ENCODE data around the gene SSC5D. TPM values are rescaled to one million over a fixed set of nuclear protein-coding genes. Genes with fewer than 3 reads are reported as not detected.

The SSC5D gene
- total RNA-seq, 1 experiment from 2014 or later, result 0.86 TPM

GRCh38 chr19:55516878-55517620 lies 28.8 kb downstream of the SSC5D start:
- Mint-ChIP-seq H3K27me3 (ENCODE audit: insufficient read depth, unreplicated experiment) (peaks cover 5% of the 10 kb centered on the region), H3K4me1 (ENCODE audit: low read depth, unreplicated experiment) (no peaks in the 10 kb centered on the region), H3K27ac (ENCODE audit: unreplicated experiment) (peak overlapping the region; percentile 77), H3K9me3 (ENCODE audit: unreplicated experiment) (no peaks in the 10 kb centered on the region), H3K36me3 (ENCODE audit: insufficient read depth, unreplicated experiment) (peaks cover 6% of the 10 kb centered on the region), H3K4me3 (ENCODE audit: unreplicated experiment) (peak overlapping the region; percentile 72)
- POLR2A ChIA-PET, result interaction anchor here (0.6 to 0.7 kb wide), 2 partner anchors 33 to 83 kb away, joined by 3 read pairs; no protein-coding TSS in a partner anchor
- Histone ChIP-seq H3K9me3 (no peaks in the 10 kb centered on the region), H3K4me1 (peaks cover 8% of the 10 kb centered on the region), H3K27me3 (replicated peaks; ENCODE audit: control insufficient read depth, insufficient read depth, low read length) (no peaks in the 10 kb centered on the region), H3K4me3 (ENCODE audit: low read depth, low read length) (peak overlapping the region; percentile 31), H3K36me3 (ENCODE audit: control insufficient read depth, insufficient read depth, low read length) (no peaks in the 10 kb centered on the region)
- CTCF ChIA-PET, result interaction anchor here (0.6 to 1.0 kb wide), 7 partner anchors 9 to 118 kb away, joined by 3 to 9 read pairs (median 6); partner anchors contain the start of genes FIZ1 and ZNF865
- peak; percentile 94 to 97 for DNase-seq
- TF ChIP-seq, protein P1, sequence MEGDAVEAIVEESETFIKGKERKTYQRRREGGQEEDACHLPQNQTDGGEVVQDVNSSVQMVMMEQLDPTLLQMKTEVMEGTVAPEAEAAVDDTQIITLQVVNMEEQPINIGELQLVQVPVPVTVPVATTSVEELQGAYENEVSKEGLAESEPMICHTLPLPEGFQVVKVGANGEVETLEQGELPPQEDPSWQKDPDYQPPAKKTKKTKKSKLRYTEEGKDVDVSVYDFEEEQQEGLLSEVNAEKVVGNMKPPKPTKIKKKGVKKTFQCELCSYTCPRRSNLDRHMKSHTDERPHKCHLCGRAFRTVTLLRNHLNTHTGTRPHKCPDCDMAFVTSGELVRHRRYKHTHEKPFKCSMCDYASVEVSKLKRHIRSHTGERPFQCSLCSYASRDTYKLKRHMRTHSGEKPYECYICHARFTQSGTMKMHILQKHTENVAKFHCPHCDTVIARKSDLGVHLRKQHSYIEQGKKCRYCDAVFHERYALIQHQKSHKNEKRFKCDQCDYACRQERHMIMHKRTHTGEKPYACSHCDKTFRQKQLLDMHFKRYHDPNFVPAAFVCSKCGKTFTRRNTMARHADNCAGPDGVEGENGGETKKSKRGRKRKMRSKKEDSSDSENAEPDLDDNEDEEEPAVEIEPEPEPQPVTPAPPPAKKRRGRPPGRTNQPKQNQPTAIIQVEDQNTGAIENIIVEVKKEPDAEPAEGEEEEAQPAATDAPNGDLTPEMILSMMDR (IDR thresholded peaks at IDR 0.05; ENCODE audit: insufficient read depth in 1 of 2, low read depth in 1 of 2, low read length in 1 of 2, severe bottlenecking in 1 of 2, unreplicated experiment in 1 of 2), result peak; percentile 89 to 98
- no TSS peak for BruUV-seq (replicated peaks)
- intact Hi-C loops (cut with micrococcal nuclease; ENCODE audit: unreplicated experiment), result loop anchor here (1.0 to 2.0 kb wide), 4 partner anchors 33 to 114 kb away; partner anchors contain the start of gene ZNF579

- Histone ChIP-seq H3K36me3 (ENCODE audit: control insufficient read depth, insufficient read depth, low read length) (no peaks in the 10 kb centered on the region), H3K4me3 (ENCODE audit: low read depth, low read length) (no peak overlapping the region), H3K27me3 (replicated peaks; ENCODE audit: control insufficient read depth, insufficient read depth, low read length) (no peaks in the 10 kb centered on the region), H3K4me1 (peaks cover 8% of the 10 kb centered on the region), H3K9me3 (no peaks in the 10 kb centered on the region)
- H3K27ac Mint-ChIP-seq (ENCODE audit: unreplicated experiment), result no peak overlapping the region
- H3K4me3 Mint-ChIP-seq (ENCODE audit: unreplicated experiment), result no peak overlapping the region
- CTCF ChIA-PET, result interaction anchor here (0.8 kb wide), 1 partner anchor 113 kb away, joined by 3 read pairs; no protein-coding TSS in a partner anchor
- peaks cover 6% of the 10 kb centered on the region for H3K36me3 Mint-ChIP-seq (ENCODE audit: insufficient read depth, unreplicated experiment)
- H3K27me3 Mint-ChIP-seq (ENCODE audit: insufficient read depth, unreplicated experiment), result no peaks in the 10 kb centered on the region
- TF ChIP-seq, protein P1 (IDR thresholded peaks at IDR 0.05; ENCODE audit: insufficient read depth in 1 of 2, low read depth in 1 of 2, low read length in 1 of 2, severe bottlenecking in 1 of 2, unreplicated experiment in 1 of 2), result no peak
- DNase-seq, result no peak
- H3K4me1 Mint-ChIP-seq (ENCODE audit: low read depth, unreplicated experiment), result no peaks in the 10 kb centered on the region
- intact Hi-C loops (cut with micrococcal nuclease; ENCODE audit: unreplicated experiment), result no loop called here
- BruUV-seq (replicated peaks), result no TSS peak
- H3K9me3 Mint-ChIP-seq (ENCODE audit: unreplicated experiment), result no peaks in the 10 kb centered on the region
- POLR2A ChIA-PET, result no interaction called here
Measured at GRCh38 chr19:55519451-55520311, 31.4 kb downstream of the SSC5D start.

DNA sequence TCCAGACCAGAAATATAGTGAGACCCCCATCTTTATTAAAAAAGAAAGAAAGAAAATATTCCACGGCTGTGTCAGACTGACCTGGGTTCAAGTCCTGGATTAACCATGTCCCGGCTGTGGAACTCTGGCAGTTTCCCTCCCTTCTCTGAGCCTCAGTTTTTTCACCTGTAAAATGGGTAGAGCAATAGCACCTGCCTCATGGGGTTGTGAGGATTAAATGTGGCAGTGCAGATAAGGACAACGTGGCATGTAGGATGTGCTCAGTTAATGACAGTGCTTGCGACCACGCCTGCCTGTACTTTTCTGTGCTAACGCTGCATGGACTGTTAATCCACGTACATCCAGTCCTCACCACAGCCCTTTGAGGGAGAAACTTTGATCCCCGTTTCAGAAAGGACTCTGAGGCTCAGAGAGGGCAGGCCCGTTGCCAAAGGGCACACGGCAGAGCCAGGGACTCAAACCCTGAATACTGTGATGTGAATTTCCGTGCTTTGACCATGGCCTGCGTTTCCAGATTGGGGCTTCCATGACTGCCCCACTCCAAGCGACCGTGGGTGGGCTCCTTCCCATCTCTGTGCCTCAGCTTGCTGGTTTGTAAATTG lies 32.6 kb downstream of the SSC5D start:
- BruUV-seq (replicated peaks), result no TSS peak
- Histone ChIP-seq H3K4me3 (ENCODE audit: low read depth, low read length) (no peak overlapping the region), H3K27me3 (replicated peaks; ENCODE audit: control insufficient read depth, insufficient read depth, low read length) (no peaks in the 10 kb centered on the region), H3K4me1 (peaks cover 8% of the 10 kb centered on the region), H3K9me3 (no peaks in the 10 kb centered on the region), H3K36me3 (ENCODE audit: control insufficient read depth, insufficient read depth, low read length) (no peaks in the 10 kb centered on the region)
- Mint-ChIP-seq H3K36me3 (ENCODE audit: insufficient read depth, unreplicated experiment) (peaks cover 6% of the 10 kb centered on the region), H3K27ac (ENCODE audit: unreplicated experiment) (no peak overlapping the region), H3K27me3 (ENCODE audit: insufficient read depth, unreplicated experiment) (no peaks in the 10 kb centered on the region), H3K4me1 (ENCODE audit: low read depth, unreplicated experiment) (no peaks in the 10 kb centered on the region), H3K9me3 (ENCODE audit: unreplicated experiment) (no peaks in the 10 kb centered on the region), H3K4me3 (ENCODE audit: unreplicated experiment) (no peak overlapping the region)
- CTCF ChIA-PET, result interaction anchor here (0.8 kb wide), 1 partner anchor 112 kb away, joined by 3 read pairs; no protein-coding TSS in a partner anchor
- intact Hi-C loops (cut with micrococcal nuclease; ENCODE audit: unreplicated experiment), result no loop called here
- POLR2A ChIA-PET, result no interaction called here
- TF ChIP-seq, protein P1 (IDR thresholded peaks at IDR 0.05; ENCODE audit: insufficient read depth in 1 of 2, low read depth in 1 of 2, low read length in 1 of 2, severe bottlenecking in 1 of 2, unreplicated experiment in 1 of 2), result no peak
- no peak for DNase-seq
